GM12891 (cell line): ENCODE results near the gene COMP.

Source experiments
- PAX5 ChIP-seq: IDR thresholded peaks from 2 replicates; pipeline ENCODE4 v1.6.1; 2011; ENCODE audit warnings: low read length, moderate library complexity, mild to moderate bottlenecking; ENCODE audit not compliant: insufficient read depth, severe bottlenecking
- POLR2A ChIP-seq: IDR thresholded peaks from 2 replicates; pipeline ENCODE4 v1.6.1; 2011; ENCODE audit warnings: low read depth, low read length, control low read depth
- POLR2AphosphoS5 ChIP-seq: IDR thresholded peaks from 2 replicates; pipeline ENCODE4 v1.6.1; 2011; ENCODE audit warnings: low read depth, low read length, control low read depth
- POU2F2 ChIP-seq: IDR thresholded peaks from 2 replicates; pipeline ENCODE4 v1.6.1; 2011; ENCODE audit warnings: low read depth, mild to moderate bottlenecking, control low read depth, low read length, moderate library complexity
- SPI1 ChIP-seq: IDR thresholded peaks from 2 replicates; pipeline ENCODE4 v1.6.1; 2011; ENCODE audit warnings: low read depth, low read length, control low read depth
- TAF1 ChIP-seq: IDR thresholded peaks from 2 replicates; pipeline ENCODE4 v1.6.1; 2011; ENCODE audit warnings: low read depth, low read length, control low read depth

GRCh38 chr19:18807861-18808331, 16.8 kb upstream of the COMP start:
- TF ChIP-seq TAF1 (no peak), POLR2A (no peak), POLR2AphosphoS5 (no peak), SPI1 (no peak), PAX5 (no peak), POU2F2 (no peak)
